GM12892 (cell line): ENCODE results near the gene GALNT10.

Experiments used
- POLR2A ChIP-seq: IDR thresholded peaks from 2 replicates; pipeline ENCODE4 v1.6.1; 2011; ENCODE audit warnings: low read depth, low read length, control low read depth
- POLR2AphosphoS5 ChIP-seq: IDR thresholded peaks from 2 replicates; pipeline ENCODE4 v1.6.1; 2011; ENCODE audit warnings: low read depth, low read length, control low read depth

DNA sequence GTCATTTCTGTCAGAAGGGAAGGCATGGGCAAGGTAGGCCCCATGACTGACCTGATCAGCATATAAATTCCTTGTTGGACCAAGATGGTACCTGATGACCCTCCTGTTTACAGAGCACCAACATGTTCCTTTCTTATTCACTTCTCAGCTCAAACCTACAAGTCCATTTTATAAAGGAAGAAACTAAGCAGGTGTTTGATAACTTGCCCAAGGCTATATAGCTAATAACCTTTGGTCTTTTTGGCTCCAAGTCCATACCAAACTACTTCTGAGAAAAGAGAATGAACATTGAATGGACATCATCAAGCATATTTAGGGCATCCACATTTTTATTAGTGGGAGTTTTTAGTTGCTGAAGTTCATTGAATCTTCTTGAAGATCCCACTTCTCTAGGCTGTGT lies 125.2 kb downstream of the GALNT10 start:
- TF ChIP-seq POLR2AphosphoS5 = no peak
- TF ChIP-seq POLR2A = no peak
